ENCODE results near the gene KAT6B.

Gene KAT6B

DNA sequence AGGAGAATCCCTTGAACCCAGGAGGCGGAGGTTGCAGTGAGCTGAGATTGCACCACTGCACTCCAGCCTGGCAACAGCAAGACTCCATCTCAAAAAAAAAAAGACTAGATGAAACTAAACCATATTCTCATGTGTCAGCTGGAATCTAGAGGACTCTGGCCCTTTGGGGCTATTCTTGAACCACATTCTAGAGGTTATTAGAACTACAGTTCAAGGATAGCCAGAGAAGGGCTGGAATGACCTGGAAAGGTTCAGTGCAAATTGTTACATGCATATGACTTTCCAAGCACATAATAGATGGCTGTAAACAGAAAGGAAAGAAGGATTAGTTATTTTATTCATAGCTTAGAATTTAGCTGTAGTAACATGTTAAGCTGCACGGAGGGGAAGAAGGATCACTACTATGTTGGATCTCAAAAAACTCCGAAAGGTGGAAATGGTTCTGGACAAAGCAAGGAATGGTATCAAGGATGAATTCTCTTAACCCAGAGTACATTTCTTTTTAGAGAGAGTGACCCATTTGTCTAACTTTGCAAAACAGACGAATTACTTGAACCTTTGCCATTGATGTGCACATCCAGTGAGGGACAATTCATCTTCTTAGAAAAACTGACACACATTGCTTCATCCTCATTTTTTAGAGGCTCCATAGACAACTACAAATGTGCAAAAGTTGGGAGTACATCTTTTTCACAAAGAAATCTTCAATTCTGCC is 161.1 kb downstream of the KAT6B start:
- no peak for DNase-seq (ENCODE audit: low read depth)

DNA sequence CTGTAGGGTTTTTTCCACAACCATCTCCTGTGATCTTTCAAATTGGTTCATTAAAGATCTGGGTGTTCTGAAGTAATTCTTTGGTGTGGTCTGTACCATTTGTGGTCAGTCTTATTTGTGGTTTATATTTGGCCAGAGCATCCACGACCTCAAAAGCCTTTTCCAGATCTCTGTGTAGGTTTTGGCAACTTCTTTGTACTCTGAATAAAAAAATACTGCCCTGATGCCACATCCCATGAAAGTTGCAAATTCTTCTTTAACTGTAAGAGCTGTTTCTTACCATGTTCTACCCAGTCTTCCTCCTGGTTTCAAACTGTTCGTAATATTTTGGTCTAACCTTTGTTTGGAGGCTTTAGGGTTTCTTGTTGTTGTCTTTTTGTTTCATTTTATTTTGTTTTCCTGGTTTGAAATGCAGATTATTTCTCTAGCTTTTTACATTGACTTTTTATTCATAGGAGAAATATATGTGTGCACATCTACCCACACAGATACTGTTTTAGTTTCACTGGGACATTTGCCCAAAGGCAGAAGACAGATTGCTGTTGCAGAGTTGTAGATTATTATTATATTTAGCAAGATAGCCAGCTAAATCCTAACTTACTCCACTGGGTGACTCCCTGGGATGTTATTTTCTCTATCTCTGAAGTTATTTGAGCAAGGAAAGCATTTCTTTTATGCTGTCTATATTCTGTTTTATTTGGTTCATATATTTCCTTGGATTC is 161.8 kb downstream of the KAT6B start:
- DNase-seq (ENCODE audit: low read depth): no peak

DNA sequence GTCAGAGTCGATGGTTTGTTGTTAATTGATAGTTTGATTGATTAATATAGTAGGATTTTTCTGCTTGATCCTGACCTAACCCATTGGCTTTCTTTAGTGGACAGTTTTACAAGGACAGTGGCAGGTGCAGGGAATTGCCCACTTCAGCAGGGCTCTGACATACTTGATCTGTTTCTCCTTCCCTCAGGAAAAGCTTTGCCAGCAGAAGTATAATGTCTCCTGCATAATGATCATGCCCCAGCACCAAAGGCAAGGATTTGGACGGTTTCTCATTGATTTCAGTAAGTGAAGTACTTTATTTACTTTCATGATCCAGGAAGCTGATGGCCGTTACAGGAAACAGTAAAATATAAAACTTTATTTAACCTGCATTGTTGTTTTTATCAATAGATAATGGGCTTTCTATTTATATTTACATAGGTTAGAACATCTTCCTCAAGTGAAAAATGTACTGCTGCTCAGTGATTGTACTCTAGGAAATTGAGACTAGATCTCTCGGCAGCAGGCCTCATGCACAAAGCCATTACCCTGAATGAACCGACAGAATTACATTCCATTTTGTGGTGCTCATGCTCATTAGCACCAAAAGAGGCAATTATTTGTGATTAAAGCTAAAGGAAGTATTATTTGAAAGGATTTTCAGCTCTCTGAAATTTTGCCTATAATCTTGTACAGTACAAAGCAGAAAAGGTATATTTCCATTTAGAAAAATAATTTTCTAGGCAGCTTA is 162.6 kb downstream of the KAT6B start:
- DNase-seq (ENCODE audit: low read depth): no peak

DNA sequence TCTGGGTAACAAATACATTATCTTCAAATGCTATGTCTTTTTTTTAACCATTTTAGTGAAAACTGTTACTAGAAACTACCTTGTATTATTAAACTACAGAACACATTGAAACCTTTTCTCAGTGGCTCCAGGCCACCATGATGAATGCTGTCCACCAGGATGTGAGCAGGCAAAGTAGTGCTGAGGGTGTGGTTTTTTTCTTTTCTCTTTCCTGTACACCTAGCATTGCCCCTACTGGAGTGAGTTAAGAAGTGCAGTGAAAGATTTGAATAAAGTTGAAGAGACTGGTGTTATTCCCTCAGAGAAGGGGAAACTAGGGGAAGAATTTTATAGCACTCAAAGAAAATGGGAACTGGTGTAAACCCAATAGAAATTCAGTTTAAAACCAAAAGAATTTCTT is 165.0 kb downstream of the KAT6B start:
- DNase-seq (ENCODE audit: low read depth): no peak

DNA sequence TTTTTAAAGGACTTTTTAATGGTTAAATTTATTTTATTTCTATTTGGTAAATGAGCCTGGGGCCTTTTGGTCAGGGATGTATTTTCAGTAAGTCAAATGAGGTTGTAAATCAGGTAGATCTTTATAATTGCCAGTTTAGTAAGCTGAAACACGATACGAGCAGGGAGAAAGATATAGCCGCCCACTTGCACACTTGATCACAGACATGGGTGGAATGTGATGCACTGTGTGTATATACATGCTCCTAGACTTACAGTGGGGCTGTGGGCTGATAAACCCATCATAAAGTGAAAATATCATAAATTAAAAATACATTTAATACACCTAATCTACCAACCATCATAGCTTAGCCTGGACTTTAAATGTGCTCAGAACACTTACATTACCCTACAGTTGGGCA is 165.7 kb downstream of the KAT6B start:
- no peak for DNase-seq (ENCODE audit: low read depth)

DNA sequence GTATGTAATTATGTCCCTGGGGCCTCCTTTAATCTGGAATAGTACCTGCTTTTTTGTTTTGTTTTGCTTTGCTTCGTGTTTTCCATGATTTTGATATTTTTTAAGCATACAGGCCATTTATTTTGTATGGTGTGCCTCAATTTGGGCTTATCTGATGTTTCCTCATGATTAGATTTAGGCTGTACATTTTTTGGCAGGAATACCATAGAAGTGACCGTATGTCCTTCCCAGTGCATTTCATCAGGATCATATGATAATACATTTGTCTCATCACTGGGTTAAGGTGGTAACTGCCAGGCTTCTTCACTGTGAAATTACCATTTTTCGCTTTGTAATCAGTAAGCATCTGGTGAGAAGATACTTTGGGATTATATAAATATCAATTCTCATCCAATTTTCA is 167.2 kb downstream of the KAT6B start:
- no peak for DNase-seq (ENCODE audit: low read depth)

DNA sequence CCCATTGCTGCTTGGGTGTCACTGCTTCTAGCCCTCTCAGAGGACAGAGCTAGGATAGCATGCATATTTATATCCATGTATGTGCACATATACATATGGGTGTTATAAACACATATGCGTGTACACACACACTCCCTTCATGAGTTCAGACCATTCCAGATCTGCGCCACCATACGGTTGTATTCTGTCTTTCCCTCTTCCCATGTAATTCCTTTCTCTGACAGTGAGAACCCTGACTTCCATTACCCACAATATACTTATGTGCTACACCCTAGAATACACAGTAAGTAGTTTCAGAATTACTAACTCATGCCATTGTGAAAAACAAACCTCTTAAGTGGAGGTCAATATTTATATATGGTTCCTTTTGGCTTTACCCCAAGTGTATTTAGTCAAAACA is 168.5 kb downstream of the KAT6B start:
- DNase-seq (ENCODE audit: low read depth): no peak

DNA sequence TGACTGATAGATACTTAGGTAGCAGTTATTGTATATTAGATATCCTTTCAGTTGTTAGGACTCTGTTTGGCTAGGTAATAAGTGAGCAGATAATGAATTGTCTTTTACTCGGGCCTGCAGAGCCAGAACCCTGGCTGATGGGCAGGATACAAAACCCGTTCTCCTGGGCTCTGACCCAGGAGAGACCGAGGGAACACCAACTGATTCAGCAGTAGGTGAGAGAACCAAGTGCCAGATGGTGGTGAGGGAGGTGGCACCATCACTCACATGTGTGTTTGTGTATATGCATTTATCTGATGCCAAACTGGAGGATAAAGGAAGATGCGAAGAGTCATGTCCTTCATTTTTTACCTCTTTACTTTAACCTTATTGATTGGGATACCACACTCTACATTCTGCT is 169.4 kb downstream of the KAT6B start:
- DNase-seq (ENCODE audit: low read depth): no peak

DNA sequence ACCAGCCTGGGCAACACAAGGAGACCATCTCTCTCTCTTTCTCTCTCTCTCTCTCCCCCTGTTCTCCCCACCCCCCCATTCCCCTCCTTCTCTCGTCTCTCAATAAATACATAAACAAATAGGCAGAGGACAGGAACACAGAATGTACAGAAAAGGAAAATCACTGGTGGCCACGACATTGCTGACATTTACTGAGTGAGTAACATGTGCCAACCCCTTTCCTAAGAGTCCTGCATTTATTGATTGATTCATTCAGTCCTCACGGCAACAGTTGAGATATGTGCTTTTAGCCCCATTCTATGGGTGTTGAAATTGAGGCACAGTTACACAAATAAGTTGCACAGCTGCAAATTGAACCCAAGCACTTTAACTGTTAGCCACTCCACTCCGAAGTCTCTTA is 170.8 kb downstream of the KAT6B start:
- no peak for DNase-seq (ENCODE audit: low read depth)

DNA sequence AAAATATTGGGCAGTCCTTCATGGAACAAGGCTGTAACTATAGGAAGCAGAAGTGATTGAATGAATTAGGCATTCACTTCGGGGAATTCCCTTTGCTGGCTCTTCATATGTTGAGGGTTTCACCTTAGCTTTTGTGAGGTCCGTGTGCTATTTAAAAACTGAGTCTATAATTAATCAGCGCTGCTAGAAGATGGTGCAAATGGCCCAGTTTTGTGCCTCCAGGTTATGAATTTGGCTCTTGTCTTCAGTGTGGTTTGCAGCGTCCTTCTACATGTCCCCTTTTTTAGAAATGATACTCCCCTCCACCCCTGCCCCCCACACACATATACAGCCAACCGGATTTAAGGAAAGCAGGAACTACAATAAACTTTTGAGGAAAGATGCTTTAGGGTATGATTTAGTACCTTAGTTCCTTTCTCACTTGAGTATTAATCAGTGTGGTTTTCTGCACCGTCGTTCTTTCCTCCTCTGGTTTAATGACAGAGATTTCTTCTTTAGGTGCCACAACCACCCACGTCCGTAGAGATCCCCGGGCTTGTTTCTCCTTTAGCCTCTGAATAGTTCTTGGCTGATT is 174.4 kb downstream of the KAT6B start:
- DNase-seq (ENCODE audit: low read depth): no peak

DNA sequence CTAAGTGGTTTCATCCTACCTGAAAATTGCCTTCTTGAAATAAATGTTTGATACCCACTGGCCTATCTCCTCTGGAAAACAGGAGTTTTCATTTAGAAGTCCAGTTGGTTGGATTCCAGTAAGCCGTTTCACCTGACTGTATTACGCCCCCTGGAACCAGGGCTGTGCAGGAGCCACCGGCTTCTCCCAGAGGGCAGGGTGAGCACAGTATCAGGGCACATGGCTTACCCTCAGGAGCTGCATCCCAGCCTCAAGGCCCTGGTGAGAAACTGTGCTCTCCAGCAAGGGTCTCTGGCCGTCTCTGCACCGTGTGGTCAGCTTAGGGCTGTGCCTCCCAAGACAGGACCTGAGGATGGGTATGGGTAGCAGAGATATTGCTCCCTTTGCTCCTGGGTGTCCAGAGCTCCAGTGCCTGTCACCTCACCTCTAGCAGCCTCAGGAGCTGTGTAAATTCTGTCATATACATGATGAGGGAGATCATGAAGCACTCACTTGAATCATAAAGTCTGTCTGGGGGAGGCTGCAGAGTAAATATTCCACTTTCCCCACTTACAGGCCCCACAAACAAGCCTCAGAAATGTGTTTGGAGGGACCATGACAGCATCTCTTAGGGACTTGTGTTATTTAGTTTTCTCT is 175.4 kb downstream of the KAT6B start:
- no peak for DNase-seq (ENCODE audit: low read depth)

DNA sequence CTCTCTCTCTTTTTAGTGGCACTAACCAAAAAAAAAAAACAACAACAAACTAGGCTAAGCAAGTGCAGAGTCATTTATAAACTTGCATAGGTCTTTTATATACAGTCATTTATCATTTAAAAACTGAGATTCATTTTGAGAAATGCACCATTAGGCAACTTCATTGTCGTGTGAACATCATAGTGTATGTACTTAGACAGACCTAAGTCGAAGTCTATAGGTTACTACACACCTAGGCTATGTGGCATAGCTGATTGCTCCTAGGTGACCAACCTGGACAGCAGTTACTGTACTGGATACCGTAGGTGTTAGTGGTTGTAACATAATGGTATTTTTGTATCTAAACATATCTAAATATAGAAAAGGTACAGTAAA is 175.9 kb downstream of the KAT6B start:
- DNase-seq (ENCODE audit: low read depth): no peak

DNA sequence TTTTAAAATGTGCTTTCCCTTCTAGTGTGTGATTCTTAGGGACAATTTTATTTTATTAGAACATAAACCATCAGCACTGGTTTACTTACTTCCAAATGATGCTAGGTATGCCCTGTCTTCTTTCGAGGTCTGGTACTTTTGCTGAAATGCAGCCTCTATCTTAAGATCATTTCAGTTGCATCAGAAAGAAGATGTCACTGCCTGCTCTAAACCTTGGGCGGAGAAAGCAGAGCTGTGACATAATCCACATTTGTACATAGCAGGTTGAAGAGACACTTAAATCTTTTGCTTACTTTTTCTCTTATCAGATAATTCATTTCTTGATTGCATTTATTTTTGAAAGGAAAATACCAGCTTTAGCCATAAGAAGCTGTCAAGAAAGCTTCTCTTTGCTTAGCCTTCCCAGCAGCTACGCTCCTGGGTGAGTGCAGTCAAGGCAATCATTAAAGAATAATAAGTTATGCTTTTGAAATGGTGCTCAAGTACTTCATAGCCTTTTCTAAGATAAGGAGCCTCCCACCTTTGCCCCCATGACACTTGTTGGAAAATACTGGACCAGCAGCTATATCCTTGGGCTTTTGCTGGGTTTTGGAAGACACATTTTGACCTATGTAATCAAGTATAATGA is 176.7 kb downstream of the KAT6B start:
- no peak for DNase-seq (ENCODE audit: low read depth)

DNA sequence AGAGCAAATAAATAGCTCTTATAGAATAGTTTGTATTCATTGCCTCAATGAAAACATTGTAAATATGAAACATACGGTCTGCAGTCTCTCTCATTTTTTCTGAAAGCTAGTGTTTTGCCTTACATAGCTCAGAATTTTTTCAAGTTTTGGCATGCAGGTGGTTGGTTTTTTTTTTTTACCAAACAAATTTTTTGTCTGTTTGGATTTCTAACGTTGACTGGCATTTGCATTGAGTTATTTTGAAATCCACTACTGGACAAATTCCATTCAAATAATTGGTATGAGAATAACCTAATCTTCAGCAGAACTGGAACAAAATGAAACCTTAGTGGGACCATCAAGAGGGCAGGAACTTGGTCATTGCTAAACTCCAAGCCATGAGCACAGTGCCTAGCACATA is 177.5 kb downstream of the KAT6B start:
- no peak for DNase-seq (ENCODE audit: low read depth)

DNA sequence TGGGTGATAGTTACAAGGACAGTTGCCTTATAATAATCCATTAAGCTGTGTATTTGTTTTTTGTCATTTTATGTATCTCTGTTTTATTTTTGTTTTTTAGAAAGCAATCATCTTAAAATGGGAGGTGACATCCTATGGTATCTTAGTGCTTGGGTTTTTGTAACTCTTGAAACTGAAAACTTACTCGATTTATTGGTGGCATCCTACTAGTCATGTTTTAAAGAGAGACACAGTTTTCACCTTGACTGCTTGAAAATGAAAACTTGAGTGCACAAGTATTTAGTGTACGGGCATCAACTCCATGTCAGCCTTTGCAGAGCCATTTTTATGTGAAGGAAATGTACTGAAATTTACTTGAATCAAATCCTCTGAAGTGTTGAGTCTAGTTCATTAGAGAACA is 181.2 kb downstream of the KAT6B start:
- DNase-seq (ENCODE audit: low read depth): no peak

DNA sequence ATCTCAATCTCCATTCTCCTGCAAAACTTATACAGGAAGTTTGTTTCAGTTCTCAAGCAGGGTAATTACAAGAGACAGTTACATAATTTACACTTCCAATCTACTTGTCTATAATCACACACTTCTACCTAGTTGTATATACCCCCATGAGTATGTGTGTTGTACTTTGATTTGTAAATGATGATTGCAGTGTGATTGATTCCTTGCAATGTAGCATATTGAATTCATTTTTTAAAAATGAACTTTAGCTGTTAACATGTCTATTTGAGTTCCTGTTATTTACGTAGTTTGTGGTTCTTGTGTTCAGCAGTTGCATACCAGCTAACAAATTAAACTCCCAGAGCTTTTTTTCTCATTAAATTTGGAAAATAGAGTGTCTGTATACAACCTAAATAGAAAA is 182.6 kb downstream of the KAT6B start:
- no peak for DNase-seq (ENCODE audit: low read depth)

DNA sequence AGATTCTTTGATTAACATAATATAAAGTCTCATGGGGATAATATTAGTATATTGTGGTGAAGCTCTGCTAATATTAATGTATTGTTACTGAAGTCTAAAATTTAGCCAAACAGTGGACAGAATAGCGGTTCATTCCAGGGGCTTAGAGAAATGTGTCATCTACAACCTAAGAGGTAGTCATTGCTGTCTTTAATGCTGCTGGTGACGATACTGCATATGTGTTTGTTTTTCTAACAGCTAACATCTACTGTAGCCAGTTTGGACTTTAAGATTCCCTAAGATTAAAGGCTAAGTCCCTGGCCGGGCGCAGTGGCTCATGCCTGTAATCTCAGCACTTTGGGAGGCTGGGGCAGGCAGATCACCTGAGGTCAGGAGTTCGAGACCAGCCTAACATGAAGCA is 183.0 kb downstream of the KAT6B start:
- DNase-seq (ENCODE audit: low read depth): no peak

DNA sequence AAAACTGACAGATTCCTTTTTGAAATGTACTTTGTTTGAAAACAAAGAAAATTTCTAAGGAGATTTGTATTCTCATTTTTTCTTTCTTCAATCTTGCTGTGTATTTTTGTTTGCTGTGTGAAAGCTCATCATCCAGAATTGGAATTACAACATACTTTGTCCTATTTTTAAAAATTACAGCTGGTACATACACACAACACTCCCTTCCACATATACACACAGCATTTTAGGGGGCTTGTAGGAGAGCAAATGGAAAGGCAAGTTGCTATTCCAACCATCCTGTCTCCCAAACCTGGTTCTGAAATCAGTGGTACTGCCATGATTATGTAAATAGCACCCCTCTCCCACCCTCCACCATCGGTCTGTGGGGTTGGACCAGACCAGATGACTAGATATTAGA is 184.0 kb downstream of the KAT6B start:
- no peak for DNase-seq (ENCODE audit: low read depth)

DNA sequence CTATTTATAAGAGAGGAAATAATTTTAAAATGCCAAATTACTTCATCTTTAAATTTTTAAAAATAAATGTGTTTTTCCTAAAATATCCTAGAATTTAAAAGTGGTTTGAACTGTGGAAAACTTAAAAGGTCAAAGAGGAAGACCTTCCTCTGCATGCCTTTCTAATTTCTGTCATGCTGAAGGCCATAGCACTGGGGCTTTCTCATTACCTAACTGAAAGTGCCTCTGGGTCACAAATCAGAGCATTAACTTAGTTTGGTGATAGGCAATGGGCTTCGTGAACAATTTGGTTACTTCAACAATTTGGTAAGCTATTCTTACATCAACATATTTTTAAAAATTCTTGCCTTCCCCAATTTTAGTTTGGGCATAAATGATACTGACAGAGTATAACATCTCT is 184.8 kb downstream of the KAT6B start:
- no peak for DNase-seq (ENCODE audit: low read depth)

DNA sequence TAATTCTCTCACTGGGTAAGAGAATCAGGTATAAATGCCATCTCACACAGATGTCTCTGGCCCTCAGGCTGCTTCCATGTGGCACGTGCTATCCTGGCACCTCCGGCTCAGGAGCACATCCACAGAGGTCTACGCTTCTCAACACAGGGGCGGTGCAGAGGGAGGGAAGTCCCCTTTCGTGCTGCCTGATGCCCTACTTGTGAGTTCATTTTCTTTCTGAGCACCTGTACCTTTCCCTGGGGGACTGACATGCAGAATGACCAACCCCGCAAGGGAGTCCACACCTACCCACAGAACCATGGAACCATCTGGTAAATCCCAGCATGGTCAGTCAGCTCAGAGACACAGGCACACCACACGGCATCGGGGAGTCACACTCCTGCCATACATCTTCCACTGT is 186.1 kb downstream of the KAT6B start:
- no peak for DNase-seq (ENCODE audit: low read depth)

DNA sequence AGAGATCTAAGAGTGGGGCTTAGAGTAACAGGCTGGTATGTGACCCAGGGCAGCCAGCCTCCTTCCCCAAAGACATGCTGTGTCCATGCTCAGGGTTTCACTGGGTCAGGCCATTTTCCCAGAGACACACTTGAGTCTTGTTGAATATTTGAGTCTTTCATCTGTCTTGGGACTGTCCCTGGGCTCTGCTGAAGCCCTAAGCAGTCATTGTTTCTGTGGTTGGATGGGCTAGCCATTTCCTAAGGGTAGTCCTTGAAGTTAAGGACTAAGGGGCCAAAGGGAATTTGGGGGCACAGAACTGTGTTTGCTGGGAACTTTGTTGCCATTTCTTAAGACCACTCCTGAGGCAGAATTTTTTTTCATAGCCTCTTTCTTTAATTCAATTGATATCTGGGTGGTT is 186.6 kb downstream of the KAT6B start:
- no peak for DNase-seq (ENCODE audit: low read depth)

DNA sequence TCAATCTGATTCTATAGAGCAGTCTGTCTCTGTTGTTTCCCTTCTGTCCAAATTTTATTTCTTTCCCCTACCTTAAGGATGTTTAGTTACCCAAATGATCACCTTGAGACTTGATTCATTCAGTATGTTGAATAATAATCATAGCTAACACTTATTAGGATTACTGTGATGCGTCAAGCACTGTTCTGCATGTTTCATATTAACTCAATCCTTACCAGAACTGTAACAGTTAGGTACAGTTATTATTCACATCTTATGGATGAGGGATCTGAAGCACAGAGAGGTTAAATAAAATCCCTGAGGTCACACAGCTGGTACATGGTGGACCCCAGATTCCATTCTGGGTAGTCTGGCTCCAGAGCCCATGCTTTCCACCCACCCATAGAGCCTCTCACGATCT is 187.1 kb downstream of the KAT6B start:
- DNase-seq (ENCODE audit: low read depth): no peak
